Tibial nerve (tissue), 4 donors: ENCODE results near the gene INHA. TPM values are rescaled to one million over a fixed set of nuclear protein-coding genes. Genes with fewer than 3 reads are reported as not detected.

Source experiments
- DNase-seq, 2 donors: peaks; one replicate each; pipeline ENCODE4 v3.0.0-alpha.2; 2019; ENCODE audit warnings: low spot score in 2 of 2
- H3K27ac ChIP-seq, 4 donors: fragments of 200-600 bp; sonication (generic) in 3 of 4; one replicate each; pipeline ENCODE4 v1.5.1; 2017 to 2019; ENCODE audit warnings: mild to moderate bottlenecking in 1 of 4
- H3K27me3 ChIP-seq, 2 donors: fragments of 200-600 bp; sonication (generic) in 1 of 2; one replicate each; pipeline versions ENCODE4 v1.5.1 to v1.6.0; 2017 to 2019
- H3K36me3 ChIP-seq, 3 donors: fragments of 200-600 bp; sonication (generic); one replicate each; pipeline ENCODE4 v1.5.1; 2018 to 2019
- H3K4me1 ChIP-seq, 4 donors: fragments of 200-600 bp; sonication (generic) in 3 of 4; one replicate each; pipeline ENCODE4 v1.5.1; 2017 to 2019
- H3K4me3 ChIP-seq, 4 donors: fragments of 200-600 bp; sonication (generic) in 3 of 4; one replicate each; pipeline ENCODE4 v1.5.1; 2017 to 2019; ENCODE audit warnings: mild to moderate bottlenecking in 1 of 4, moderate library complexity in 1 of 4
- H3K9me3 ChIP-seq, 4 donors: fragments of 200-600 bp; sonication (generic) in 3 of 4; one replicate each; pipeline ENCODE4 v1.5.1; 2017 to 2019
- EP300 ChIP-seq, 2 donors: sonication (generic); formaldehyde crosslinking; IDR thresholded peaks; one replicate each; pipeline ENCODE4 v1.6.1; 2017; ENCODE audit warnings: antibody characterized with exemption in 2 of 2, mild to moderate bottlenecking in 1 of 2
- POLR2A ChIP-seq, 2 donors: fragments of 450-650 bp; IDR thresholded peaks; one replicate each; pipeline ENCODE4 v1.6.1; 2017; ENCODE audit warnings: antibody characterized with exemption in 2 of 2, mild to moderate bottlenecking in 2 of 2, moderate library complexity in 2 of 2
- WGBS, 2 donors: methylation state at CpG; one replicate each; pipeline ENCODE4 v1.1.5; 2018; 5-methylcytosine and 5-hydroxymethylcytosine counted together
- total RNA-seq, 4 donors: library from RNA; depleted of rRNA; stranded (reverse); fragments of >200 nt; gene quantifications; one replicate each; pipeline ENCODE4 v1.1.0, GENCODE V29; 2016
- TF ChIP-seq, protein P1 (sequence below), 5 experiments: fragments of 200-600 bp in 3 of 5; fragments of 450-650 bp in 2 of 5; sonication (generic) in 3 of 5; IDR thresholded peaks; one replicate each; pipeline ENCODE4 v1.5.1; 2016 to 2019; ENCODE audit warnings: antibody characterized with exemption in 5 of 5, mild to moderate bottlenecking in 3 of 5, moderate library complexity in 2 of 5

The INHA gene
- total RNA-seq, 4 donors from 2014 or later, result 1.1 to 1.4 TPM; not detected in 2

DNA sequence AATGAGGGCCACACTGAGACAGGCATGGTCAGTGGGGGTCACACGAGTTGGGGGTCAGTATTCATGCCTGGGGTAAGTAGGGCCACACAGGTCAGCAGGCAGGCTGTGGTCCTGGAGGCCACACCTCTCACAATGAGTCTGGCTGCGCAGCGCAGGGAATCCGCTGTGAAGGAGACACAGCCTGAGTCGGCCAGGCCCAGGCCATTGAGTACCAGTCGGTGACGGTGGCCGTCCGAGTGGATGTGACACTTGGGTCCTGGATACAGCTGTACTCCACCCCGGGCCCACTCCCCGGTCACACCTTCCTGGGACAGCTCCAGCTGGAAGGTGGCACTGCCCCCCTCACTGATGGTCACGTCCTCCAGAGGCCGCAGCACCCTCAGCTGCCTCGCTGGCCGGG is 17.8 kb upstream of the INHA start:
- Histone ChIP-seq H3K4me3 (no peak overlapping the region), H3K4me1 (peaks cover 0 to 25% (median 14%) of the 10 kb centered on the region in 4 donors), H3K27me3 (peaks cover 0 to 7% of the 10 kb centered on the region in 2 donors), H3K27ac (no peak overlapping the region), H3K9me3 (no peaks in the 10 kb centered on the region), H3K36me3 (peaks cover 0 to 62% (median 0%) of the 10 kb centered on the region in 3 donors)
- WGBS, 2 donors, result 89 to 91% methylated on average over 15 of the region's 15 CpGs
- TF ChIP-seq EP300 (IDR thresholded peaks at IDR 0.05) (no peak), POLR2A (IDR thresholded peaks at IDR 0.05) (no peak)
- TF ChIP-seq, protein P1, sequence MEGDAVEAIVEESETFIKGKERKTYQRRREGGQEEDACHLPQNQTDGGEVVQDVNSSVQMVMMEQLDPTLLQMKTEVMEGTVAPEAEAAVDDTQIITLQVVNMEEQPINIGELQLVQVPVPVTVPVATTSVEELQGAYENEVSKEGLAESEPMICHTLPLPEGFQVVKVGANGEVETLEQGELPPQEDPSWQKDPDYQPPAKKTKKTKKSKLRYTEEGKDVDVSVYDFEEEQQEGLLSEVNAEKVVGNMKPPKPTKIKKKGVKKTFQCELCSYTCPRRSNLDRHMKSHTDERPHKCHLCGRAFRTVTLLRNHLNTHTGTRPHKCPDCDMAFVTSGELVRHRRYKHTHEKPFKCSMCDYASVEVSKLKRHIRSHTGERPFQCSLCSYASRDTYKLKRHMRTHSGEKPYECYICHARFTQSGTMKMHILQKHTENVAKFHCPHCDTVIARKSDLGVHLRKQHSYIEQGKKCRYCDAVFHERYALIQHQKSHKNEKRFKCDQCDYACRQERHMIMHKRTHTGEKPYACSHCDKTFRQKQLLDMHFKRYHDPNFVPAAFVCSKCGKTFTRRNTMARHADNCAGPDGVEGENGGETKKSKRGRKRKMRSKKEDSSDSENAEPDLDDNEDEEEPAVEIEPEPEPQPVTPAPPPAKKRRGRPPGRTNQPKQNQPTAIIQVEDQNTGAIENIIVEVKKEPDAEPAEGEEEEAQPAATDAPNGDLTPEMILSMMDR (IDR thresholded peaks at IDR 0.05), result no peak
- no peak for DNase-seq

DNA sequence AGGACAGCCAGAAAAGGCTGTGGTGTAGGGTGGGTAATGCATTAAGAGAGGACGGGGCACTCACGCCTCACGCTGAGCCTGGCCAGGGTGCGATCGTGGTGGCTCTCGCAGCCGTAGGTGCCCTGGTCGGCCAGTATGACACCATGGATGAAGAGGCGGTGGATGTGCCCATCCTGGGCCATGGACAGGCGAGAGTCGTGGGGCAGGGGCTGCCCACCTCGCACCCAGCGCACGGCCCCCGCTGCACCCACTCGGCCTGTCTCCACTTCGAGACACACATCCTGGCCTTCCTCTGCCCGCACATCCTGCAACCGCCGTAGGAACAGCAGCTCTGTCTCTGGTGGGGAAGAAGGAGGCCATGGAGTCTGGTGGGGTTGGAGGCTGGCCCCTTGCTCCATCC is 16.2 kb upstream of the INHA start:
- Histone ChIP-seq H3K27ac (no peak overlapping the region), H3K36me3 (peaks cover 0 to 56% (median 0%) of the 10 kb centered on the region in 3 donors), H3K9me3 (no peaks in the 10 kb centered on the region), H3K4me1 (peaks cover 0 to 29% (median 14%) of the 10 kb centered on the region in 4 donors), H3K4me3 (no peak overlapping the region), H3K27me3 (peaks cover 0 to 7% of the 10 kb centered on the region in 2 donors)
- TF ChIP-seq EP300 (IDR thresholded peaks at IDR 0.05), result no peak
- TF ChIP-seq, protein P1 (IDR thresholded peaks at IDR 0.05), result no peak
- no peak for TF ChIP-seq POLR2A (IDR thresholded peaks at IDR 0.05)
- DNase-seq, result no peak
- 85 to 94% methylated on average over 12 to 18 of the region's 20 CpGs for WGBS, 2 donors

DNA sequence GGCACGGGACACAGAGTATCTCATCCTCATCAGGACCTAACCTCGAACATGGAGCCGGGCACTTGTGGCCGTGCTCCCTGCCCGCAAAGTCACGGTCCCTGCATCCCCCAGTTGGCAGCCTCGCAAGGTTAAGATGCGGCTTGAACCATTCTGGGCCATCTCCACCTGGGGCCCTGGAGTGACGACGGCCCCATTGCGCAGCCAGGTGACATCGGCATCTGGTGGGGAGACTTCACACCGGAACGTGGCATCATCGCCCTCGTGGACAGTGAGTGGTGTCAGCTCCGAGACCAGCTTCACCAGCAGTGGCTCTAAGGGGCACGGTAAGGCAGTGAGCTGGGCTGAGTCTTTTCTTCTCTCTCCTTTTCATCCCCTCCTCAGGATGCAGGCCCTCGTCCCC is 15.7 kb upstream of the INHA start:
- H3K27me3 ChIP-seq, result peaks cover 0 to 7% of the 10 kb centered on the region in 2 donors
- H3K9me3 ChIP-seq, result no peaks in the 10 kb centered on the region
- no peak for TF ChIP-seq POLR2A (IDR thresholded peaks at IDR 0.05)
- TF ChIP-seq, protein P1 (IDR thresholded peaks at IDR 0.05), result no peak
- TF ChIP-seq EP300 (IDR thresholded peaks at IDR 0.05), result no peak
- H3K4me1 ChIP-seq, result peaks cover 0 to 26% (median 14%) of the 10 kb centered on the region in 4 donors
- DNase-seq, result no peak
- H3K4me3 ChIP-seq, result no peak overlapping the region
- 74 to 89% methylated on average over 6 to 18 of the region's 19 CpGs for WGBS, 2 donors
- peaks cover 0 to 56% (median 0%) of the 10 kb centered on the region in 3 donors for H3K36me3 ChIP-seq
- H3K27ac ChIP-seq, result no peak overlapping the region

DNA sequence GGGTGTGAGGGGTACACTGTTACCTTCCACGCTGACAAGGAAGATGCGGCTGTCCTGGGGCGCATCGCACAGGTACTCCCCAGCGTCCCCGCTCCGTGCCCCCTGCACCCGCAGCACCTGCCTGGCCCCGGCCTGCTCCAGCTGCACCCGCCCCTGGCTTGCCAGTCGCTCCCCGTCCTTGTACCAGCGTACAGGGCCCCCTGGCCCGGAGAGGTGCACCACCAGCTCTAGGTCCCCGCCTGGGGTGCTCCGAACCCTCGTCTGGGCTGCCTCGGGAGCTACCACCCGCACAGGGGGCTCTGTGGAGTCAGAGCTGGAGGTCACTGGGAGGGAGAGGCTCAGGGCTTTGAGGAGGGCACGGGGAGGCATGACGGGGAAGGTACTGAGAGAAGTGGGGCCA is 14.8 kb upstream of the INHA start:
- peaks cover 0 to 17% (median 7%) of the 10 kb centered on the region in 4 donors for H3K4me1 ChIP-seq
- H3K27ac ChIP-seq, result no peak overlapping the region
- peaks cover 0 to 64% (median 0%) of the 10 kb centered on the region in 3 donors for H3K36me3 ChIP-seq
- TF ChIP-seq, protein P1 (IDR thresholded peaks at IDR 0.05), result no peak
- TF ChIP-seq POLR2A (IDR thresholded peaks at IDR 0.05) (no peak), EP300 (IDR thresholded peaks at IDR 0.05) (no peak)
- H3K4me3 ChIP-seq, result no peak overlapping the region
- no peak for DNase-seq
- H3K9me3 ChIP-seq, result no peaks in the 10 kb centered on the region
- WGBS, 2 donors, result 91 to 92% methylated on average over 20 to 21 of the region's 21 CpGs
- peaks cover 0 to 7% of the 10 kb centered on the region in 2 donors for H3K27me3 ChIP-seq

DNA sequence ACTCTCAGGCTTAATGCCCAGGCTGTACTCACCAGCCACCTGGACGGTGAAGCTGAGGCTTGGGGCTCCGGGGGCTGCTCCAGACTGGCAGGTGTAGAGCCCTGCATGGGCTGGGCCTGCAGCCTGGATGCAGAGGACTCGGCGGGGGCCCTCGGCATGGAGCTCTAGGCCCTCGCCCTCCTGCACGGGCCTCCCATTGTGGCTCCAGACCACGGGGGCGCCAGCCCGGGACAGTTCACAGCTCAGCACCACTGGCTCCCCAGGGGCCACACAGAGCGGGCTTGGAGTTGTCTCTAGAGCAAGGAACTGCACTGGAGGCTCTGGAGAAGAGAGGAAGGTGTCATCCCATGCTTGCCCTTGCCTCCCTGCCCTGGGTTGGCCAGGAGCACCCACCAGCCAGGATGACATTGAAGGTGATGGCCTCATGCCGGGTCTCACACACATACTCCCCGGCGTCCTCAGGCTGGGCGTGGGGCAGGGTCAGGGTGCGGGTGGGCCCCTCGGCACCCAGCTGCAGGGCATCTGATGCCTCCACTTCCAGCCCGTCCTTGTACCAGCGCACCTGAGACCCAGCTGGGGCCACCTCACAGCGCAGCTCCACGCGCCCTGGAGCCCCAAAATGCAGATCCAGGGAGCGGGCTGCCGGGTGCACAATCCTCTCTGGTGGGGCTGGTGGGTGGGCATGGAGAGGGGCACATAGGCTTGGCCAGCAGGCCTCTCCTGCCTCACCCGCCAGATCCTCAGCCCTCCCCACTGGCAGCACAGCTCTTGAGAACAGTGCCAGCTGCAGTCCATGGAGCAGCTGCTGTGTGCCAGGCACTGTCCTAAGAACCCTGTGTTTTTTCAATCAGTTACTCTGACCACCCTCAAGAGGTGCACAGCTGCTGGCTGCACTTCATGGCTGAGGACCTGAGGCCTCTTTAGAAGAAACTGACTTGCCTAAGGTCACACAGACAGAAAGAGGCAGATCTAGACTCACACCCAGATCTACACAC is 14.0 kb upstream of the INHA start:
- 92 to 93% methylated on average over 13 to 18 of the region's 25 CpGs for WGBS, 2 donors
- no peak for DNase-seq

More for the DNA sequence above, 14.0 kb upstream of the INHA start:
- Histone ChIP-seq H3K4me3 (no peak overlapping the region), H3K27me3 (peaks cover 0 to 5% of the 10 kb centered on the region in 2 donors), H3K4me1 (peaks cover 0 to 12% (median 2%) of the 10 kb centered on the region in 4 donors), H3K36me3 (peaks cover 0 to 71% (median 0%) of the 10 kb centered on the region in 3 donors), H3K27ac (no peak overlapping the region), H3K9me3 (no peaks in the 10 kb centered on the region)
- TF ChIP-seq, protein P1 (IDR thresholded peaks at IDR 0.05), result no peak
- TF ChIP-seq POLR2A (IDR thresholded peaks at IDR 0.05), result no peak
- TF ChIP-seq EP300 (IDR thresholded peaks at IDR 0.05), result no peak
